GM18511 (cell line): Measurements from ENCODE around the gene TNFRSF8.
A peak's percentile ranks its signal among the peaks of the same experiment; 100 is the strongest.

ENCODE experiments used
- ATAC-seq: cut with Tn5 transposase; IDR thresholded peaks from one replicate; pipeline ENCODE4 v1.9.1; 2021; ENCODE audit warnings: mild to moderate bottlenecking, moderate library complexity; ENCODE audit not compliant: unreplicated experiment

TNFRSF8 gene

GRCh38 chr1:12059722-12060464, 3.2 kb upstream of the TNFRSF8 start:
- ATAC-seq, result peak; percentile 46

- no peak for ATAC-seq
These were observed 2.6 kb upstream of the TNFRSF8 start for GRCh38 chr1:12060500-12060899.

GRCh38 chr1:12064073-12064969, 1.2 kb downstream of the TNFRSF8 start:
- no peak for ATAC-seq

GRCh38 chr1:12065872-12066271, 2.8 kb downstream of the TNFRSF8 start:
- ATAC-seq, result no peak

- peak; percentile 64 for ATAC-seq
These were observed 5.1 kb downstream of the TNFRSF8 start for GRCh38 chr1:12067900-12068821.

- ATAC-seq, result no peak
These were observed 6.6 kb downstream of the TNFRSF8 start for GRCh38 chr1:12069623-12070244.

- no peak for ATAC-seq
These were observed 8.8 kb downstream of the TNFRSF8 start for GRCh38 chr1:12071892-12072291.

- ATAC-seq, result no peak
These were observed 9.6 kb downstream of the TNFRSF8 start for GRCh38 chr1:12072741-12073140.

GRCh38 chr1:12073796-12074195, 10.7 kb downstream of the TNFRSF8 start:
- no peak for ATAC-seq

- no peak for ATAC-seq
These were observed 12.4 kb downstream of the TNFRSF8 start for GRCh38 chr1:12075195-12076114.

GRCh38 chr1:12076425-12077005, 13.4 kb downstream of the TNFRSF8 start:
- no peak for ATAC-seq

- no peak for ATAC-seq
These were observed 15.5 kb downstream of the TNFRSF8 start for GRCh38 chr1:12078575-12078937.

- peak; percentile 75 for ATAC-seq
These were observed 16.1 kb downstream of the TNFRSF8 start for GRCh38 chr1:12078938-12079861.

- ATAC-seq, result no peak
These were observed 17.1 kb downstream of the TNFRSF8 start for GRCh38 chr1:12080156-12080555.

- ATAC-seq, result no peak
These were observed 17.9 kb downstream of the TNFRSF8 start for GRCh38 chr1:12080773-12081556.

GRCh38 chr1:12081648-12082396, 18.7 kb downstream of the TNFRSF8 start:
- no peak for ATAC-seq

- ATAC-seq, result no peak
These were observed 19.9 kb downstream of the TNFRSF8 start for GRCh38 chr1:12082988-12083387.
